H1 (cell line): ENCODE data around the gene GAPT.

Source experiments
- BACH1 ChIP-seq: IDR thresholded peaks from 2 replicates; pipeline ENCODE4 v1.6.1; 2012; ENCODE audit warnings: low read length, improper control_type of control experiment
- CTCF ChIP-seq, 3 experiments: IDR thresholded peaks; 1 replicate in 2 of 3; 2 replicates in 1 of 3; pipeline versions ENCODE4 v1.5.1 to v1.6.1; 2011; ENCODE audit warnings: low read length in 3 of 3, mild to moderate bottlenecking in 3 of 3, inconsistent platforms in 2 of 3, low read depth in 1 of 3, moderate library complexity in 1 of 3; ENCODE audit not compliant: insufficient read depth in 1 of 3; ENCODE audit errors: control extremely low read depth in 1 of 3

GRCh38 chr5:58524571-58524970 lies 33.3 kb downstream of the GAPT start:
- TF ChIP-seq BACH1 (no peak), CTCF (IDR thresholded peaks at IDR 0.05; ENCODE audit: control extremely low read depth in 1 of 3, insufficient read depth in 1 of 3, low read depth in 1 of 3, low read length in 3 of 3) (no peak)
